OCI-LY1 (cell line): Measurements from ENCODE around the gene HRK.

Experiments used
- H2AFZ ChIP-seq: fragments of 200-600 bp; sonication (generic), shearing (Covaris generic); 2 replicates; pipeline ENCODE4 v1.6.0; 2014; ENCODE audit warnings: antibody characterized with exemption, mild to moderate bottlenecking, low read length
- H3F3A ChIP-seq: fragments of 200-600 bp; sonication (generic), shearing (Covaris generic); 2 replicates; pipeline ENCODE4 v1.6.0; 2014; ENCODE audit warnings: mild to moderate bottlenecking, antibody characterized with exemption, low read length, moderate library complexity; ENCODE audit not compliant: insufficient read depth
- H3K27ac ChIP-seq: fragments of 200-600 bp; sonication (generic); 2 replicates; pipeline ENCODE4 v1.5.1; 2014; ENCODE audit warnings: low read length, mixed run types, mild to moderate bottlenecking, low read depth; ENCODE audit not compliant: poor library complexity, severe bottlenecking
- H3K27me3 ChIP-seq: fragments of 200-600 bp; sonication (generic); 2 replicates; pipeline ENCODE4 v1.6.0; 2014; ENCODE audit warnings: antibody characterized with exemption, mild to moderate bottlenecking, low read length, moderate library complexity; ENCODE audit not compliant: insufficient read depth
- H3K36me3 ChIP-seq: fragments of 200-600 bp; sonication (generic); 2 replicates; pipeline ENCODE4 v1.6.1; 2014; ENCODE audit warnings: mild to moderate bottlenecking, antibody characterized with exemption, low read length, moderate library complexity, mixed read lengths; ENCODE audit not compliant: insufficient read depth
- H3K4me1 ChIP-seq: fragments of 200-600 bp; sonication (generic); 2 replicates; pipeline ENCODE4 v1.5.1; 2014; ENCODE audit warnings: mild to moderate bottlenecking, low read length, moderate library complexity; ENCODE audit not compliant: insufficient read depth, severe bottlenecking
- H3K4me2 ChIP-seq: fragments of 200-600 bp; sonication (generic), shearing (Covaris generic); 2 replicates; pipeline ENCODE4 v1.6.1; 2014; ENCODE audit warnings: low read length
- H3K4me3 ChIP-seq: fragments of 200-600 bp; sonication (generic); 2 replicates; pipeline ENCODE4 v1.5.1; 2014; ENCODE audit warnings: low read length, low read depth, mild to moderate bottlenecking, mixed read lengths; ENCODE audit not compliant: poor library complexity, severe bottlenecking
- H3K79me2 ChIP-seq: fragments of 200-600 bp; shearing (Covaris generic); 2 replicates; pipeline ENCODE4 v1.6.1; 2016; ENCODE audit warnings: mixed run types, low read length, mixed read lengths; ENCODE audit not compliant: insufficient read depth
- H3K9ac ChIP-seq: fragments of 200-600 bp; sonication (generic), shearing (Covaris generic); 2 replicates; pipeline ENCODE4 v1.6.1; 2014; ENCODE audit warnings: mild to moderate bottlenecking, low read length, mixed read lengths
- H3K9me2 ChIP-seq: fragments of 200-600 bp; sonication (generic), shearing (Covaris generic); 2 replicates; pipeline ENCODE4 v1.6.1; 2014; ENCODE audit warnings: low read depth, mild to moderate bottlenecking, low read length, mixed read lengths
- H3K9me3 ChIP-seq: fragments of 200-600 bp; shearing (Covaris generic); 2 replicates; pipeline ENCODE4 v1.6.1; 2014; ENCODE audit warnings: low read length, mixed read lengths
- H4K20me1 ChIP-seq: fragments of 200-600 bp; sonication (generic), shearing (Covaris generic); 2 replicates; pipeline ENCODE4 v1.6.0; 2016; ENCODE audit warnings: mild to moderate bottlenecking, low read length; ENCODE audit not compliant: insufficient read depth
- EZH2 ChIP-seq: fragments of 200-600 bp; sonication (generic), shearing (Covaris generic); IDR thresholded peaks from 2 replicates; pipeline ENCODE4 v1.8.0; 2017; ENCODE audit warnings: borderline replicate concordance, mixed run types, mild to moderate bottlenecking, antibody characterized with exemption, low read length, moderate library complexity, mixed read lengths
- TF ChIP-seq, protein P1 (sequence below): fragments of 200-600 bp; sonication (generic), shearing (Covaris generic); IDR thresholded peaks from 2 replicates; pipeline ENCODE4 v1.5.1; 2017; ENCODE audit warnings: mild to moderate bottlenecking, antibody characterized with exemption, low read length, moderate library complexity, mixed read lengths

The HRK gene

GRCh38 chr12:116821291-116821690, 60.0 kb downstream of the HRK start:
- TF ChIP-seq, protein P1, sequence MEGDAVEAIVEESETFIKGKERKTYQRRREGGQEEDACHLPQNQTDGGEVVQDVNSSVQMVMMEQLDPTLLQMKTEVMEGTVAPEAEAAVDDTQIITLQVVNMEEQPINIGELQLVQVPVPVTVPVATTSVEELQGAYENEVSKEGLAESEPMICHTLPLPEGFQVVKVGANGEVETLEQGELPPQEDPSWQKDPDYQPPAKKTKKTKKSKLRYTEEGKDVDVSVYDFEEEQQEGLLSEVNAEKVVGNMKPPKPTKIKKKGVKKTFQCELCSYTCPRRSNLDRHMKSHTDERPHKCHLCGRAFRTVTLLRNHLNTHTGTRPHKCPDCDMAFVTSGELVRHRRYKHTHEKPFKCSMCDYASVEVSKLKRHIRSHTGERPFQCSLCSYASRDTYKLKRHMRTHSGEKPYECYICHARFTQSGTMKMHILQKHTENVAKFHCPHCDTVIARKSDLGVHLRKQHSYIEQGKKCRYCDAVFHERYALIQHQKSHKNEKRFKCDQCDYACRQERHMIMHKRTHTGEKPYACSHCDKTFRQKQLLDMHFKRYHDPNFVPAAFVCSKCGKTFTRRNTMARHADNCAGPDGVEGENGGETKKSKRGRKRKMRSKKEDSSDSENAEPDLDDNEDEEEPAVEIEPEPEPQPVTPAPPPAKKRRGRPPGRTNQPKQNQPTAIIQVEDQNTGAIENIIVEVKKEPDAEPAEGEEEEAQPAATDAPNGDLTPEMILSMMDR: no peak
- TF ChIP-seq EZH2: no peak
- no peaks in the 10 kb centered on the region for H3K79me2 ChIP-seq
- no peaks in the 10 kb centered on the region for H3K9me2 ChIP-seq
- no peak overlapping the region for H2AFZ ChIP-seq
- no peak overlapping the region for H3K9ac ChIP-seq
- no peak overlapping the region for H3K4me3 ChIP-seq
- H3K36me3 ChIP-seq: peaks cover 24% of the 10 kb centered on the region
- H4K20me1 ChIP-seq: no peaks in the 10 kb centered on the region
- no peak overlapping the region for H3K4me2 ChIP-seq
- no peaks in the 10 kb centered on the region for H3K9me3 ChIP-seq
- no peaks in the 10 kb centered on the region for H3K27me3 ChIP-seq
- H3F3A ChIP-seq: peaks cover 12% of the 10 kb centered on the region
- H3K4me1 ChIP-seq: peaks cover 38% of the 10 kb centered on the region
- no peak overlapping the region for H3K27ac ChIP-seq

GRCh38 chr12:116820064-116820656, 61.1 kb downstream of the HRK start:
- H3K4me3 ChIP-seq: peak overlapping the region; percentile 75
- TF ChIP-seq, protein P1: no peak
- no peak for TF ChIP-seq EZH2
- no peaks in the 10 kb centered on the region for H3K9me2 ChIP-seq
- peak overlapping the region; percentile 100 for H3K27ac ChIP-seq
- no peak overlapping the region for H2AFZ ChIP-seq
- H3F3A ChIP-seq: peaks cover 12% of the 10 kb centered on the region
- no peaks in the 10 kb centered on the region for H4K20me1 ChIP-seq
- no peaks in the 10 kb centered on the region for H3K79me2 ChIP-seq
- peaks cover 49% of the 10 kb centered on the region for H3K4me1 ChIP-seq
- H3K27me3 ChIP-seq: no peaks in the 10 kb centered on the region
- no peaks in the 10 kb centered on the region for H3K9me3 ChIP-seq
- H3K4me2 ChIP-seq: peak overlapping the region; percentile 89
- peaks cover 14% of the 10 kb centered on the region for H3K36me3 ChIP-seq
- peak overlapping the region; percentile 92 for H3K9ac ChIP-seq

DNA sequence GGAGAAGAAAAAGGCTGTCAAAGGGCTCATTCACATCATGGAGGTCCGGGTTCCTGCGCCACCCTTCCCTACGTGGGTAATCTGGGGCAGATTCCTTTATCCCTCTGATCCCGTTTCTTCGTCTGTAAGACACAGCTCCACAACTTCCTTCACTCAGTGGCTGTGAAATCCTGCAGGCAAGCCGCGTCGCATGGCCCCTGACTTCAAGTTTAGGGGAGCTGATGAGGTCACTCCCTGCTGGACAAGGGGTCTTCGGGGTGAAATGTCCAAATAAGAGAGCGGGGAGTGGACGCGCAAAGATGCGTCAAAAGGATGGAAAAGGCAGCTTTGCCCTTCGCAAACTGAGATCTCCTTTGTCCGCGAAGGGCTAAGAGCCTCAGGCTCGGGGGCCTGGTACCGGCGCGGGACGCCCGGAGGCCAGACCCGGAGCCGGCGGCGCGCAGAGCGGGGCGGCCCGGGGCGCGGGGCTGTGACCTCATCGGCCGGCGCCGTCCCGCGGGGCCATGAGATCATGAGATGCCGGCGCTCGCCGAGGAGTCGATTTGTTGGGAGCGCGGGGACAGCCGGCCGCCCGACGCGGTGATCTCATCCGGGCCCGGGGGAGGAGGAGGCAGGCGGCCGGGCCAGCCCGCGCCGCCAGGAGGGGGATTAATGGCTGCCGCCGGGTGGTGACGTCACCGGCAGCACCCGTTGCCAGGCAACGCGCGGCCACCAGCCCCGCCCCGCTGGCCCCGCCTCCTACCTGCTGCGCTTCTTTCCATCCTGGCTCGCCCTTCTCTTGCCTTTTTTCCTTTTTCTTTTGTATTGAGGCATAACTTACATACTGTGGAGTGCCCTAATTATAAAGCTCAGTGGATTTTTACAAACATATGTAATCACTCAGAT, 62.1 kb downstream of the HRK start:
- Histone ChIP-seq H3K27ac (peak overlapping the region; percentile 100), H2AFZ (no peak overlapping the region), H3K4me1 (peaks cover 59% of the 10 kb centered on the region), H3K9ac (peak overlapping the region; percentile 92), H3K36me3 (peaks cover 5% of the 10 kb centered on the region), H3K9me2 (no peaks in the 10 kb centered on the region), H4K20me1 (no peaks in the 10 kb centered on the region), H3F3A (peaks cover 12% of the 10 kb centered on the region), H3K79me2 (no peaks in the 10 kb centered on the region), H3K27me3 (no peaks in the 10 kb centered on the region), H3K9me3 (no peaks in the 10 kb centered on the region), H3K4me2 (peak overlapping the region; percentile 89), H3K4me3 (peak overlapping the region; percentile 75)
- TF ChIP-seq EZH2: no peak
- TF ChIP-seq, protein P1: no peak
